B cell (primary cell): ENCODE results near the gene IL26. TPM values are rescaled to one million over a fixed set of nuclear protein-coding genes. Genes with fewer than 3 reads are reported as not detected.
A peak's percentile ranks its signal among the peaks of the same experiment; 100 is the strongest.
"Not testable (repeated sequence)": the region's sequence is repeated elsewhere in the genome, so short reads cannot be mapped to it uniquely, and the experiment has no call there.

Source experiments
- ATAC-seq: fragments of 200-7000 bp; cut with Tn5 transposase; one replicate; pipeline ENCODE4 v1.10.0; 2021; ENCODE audit warnings: low read depth, mild to moderate bottlenecking, moderate number of reproducible peaks, moderate library complexity
- CTCF ChIA-PET: fragments of 350-600 bp; sonication (Branson Sonifier 250); formaldehyde crosslinking; loops from one replicate; lab custom pipeline; 2021; ENCODE audit warnings: antibody characterized with exemption, inconsistent platforms; lab: Charles Lee
- POLR2A ChIA-PET: fragments of 350-600 bp; sonication (Branson Sonifier 250); formaldehyde crosslinking; loops from one replicate; lab custom pipeline; 2021; ENCODE audit warnings: antibody characterized with exemption; lab: Charles Lee
- DNase-seq: peaks from one replicate; pipeline ENCODE4 v3.0.0; 2013
- H2AFZ ChIP-seq: 2 replicates; pipeline ENCODE4 v1.6.1; 2012; ENCODE audit warnings: mild to moderate bottlenecking, low read depth, low read length; ENCODE audit not compliant: insufficient read depth, poor library complexity, severe bottlenecking
- H3K27ac ChIP-seq, 2 donors: 1 replicate in 1 of 2; 2 replicates in 1 of 2; pipeline ENCODE4 v1.5.1; 2012 to 2013; ENCODE audit warnings: low read length in 2 of 2, mild to moderate bottlenecking in 2 of 2, moderate library complexity in 1 of 2
- H3K27me3 ChIP-seq, 4 experiments: fragments of 200-600 bp in 1 of 4; sonication (generic) in 1 of 4; replicated peaks in 1 of 4; 1 replicate in 2 of 4; 2 replicates in 2 of 4; pipeline versions ENCODE4 v1.6.1 to v1.7.0; 2013 to 2016; ENCODE audit warnings: low read length in 3 of 4, mild to moderate bottlenecking in 2 of 4, mixed read lengths in 1 of 4, moderate library complexity in 1 of 4; ENCODE audit not compliant: insufficient read depth in 4 of 4, control insufficient read depth in 3 of 4; ENCODE audit errors: control extremely low read depth in 1 of 4
- H3K36me3 ChIP-seq, 2 experiments: replicated peaks in 1 of 2; 1 replicate in 1 of 2; 2 replicates in 1 of 2; pipeline versions ENCODE4 v1.6.1 to v1.7.1; 2013; ENCODE audit warnings: low read length in 1 of 2; ENCODE audit not compliant: insufficient read depth in 2 of 2, control insufficient read depth in 1 of 2; ENCODE audit errors: control extremely low read depth in 1 of 2, extremely low read depth in 1 of 2
- H3K4me1 ChIP-seq, 2 donors: fragments of 200-600 bp in 1 of 2; sonication (generic) in 1 of 2; 1 replicate in 1 of 2; 2 replicates in 1 of 2; pipeline versions ENCODE4 v1.5.1 to v1.6.1; 2013 to 2017; ENCODE audit warnings: low read length in 2 of 2; ENCODE audit not compliant: control insufficient read depth in 2 of 2, insufficient read depth in 2 of 2
- H3K4me2 ChIP-seq: replicated peaks from 2 replicates; pipeline ENCODE3; 2012; ENCODE audit warnings: mild to moderate bottlenecking, low read depth, low read length; ENCODE audit not compliant: poor library complexity, severe bottlenecking
- H3K4me3 ChIP-seq, 5 experiments: fragments of 200-600 bp in 1 of 5; sonication (generic) in 1 of 5; 1 replicate in 3 of 5; 2 replicates in 2 of 5; pipeline versions ENCODE4 v1.5.1 to v1.7.0; 2011 to 2016; ENCODE audit warnings: low read length in 4 of 5, mild to moderate bottlenecking in 4 of 5, low read depth in 2 of 5, control low read depth in 1 of 5, moderate library complexity in 1 of 5; ENCODE audit not compliant: insufficient read depth in 1 of 5; ENCODE audit errors: control extremely low read depth in 1 of 5, extremely low read depth in 1 of 5
- H3K79me2 ChIP-seq: fragments of 200-600 bp; sonication (generic); one replicate; pipeline ENCODE4 v1.6.0; 2016; ENCODE audit warnings: low read length; ENCODE audit not compliant: control insufficient read depth, insufficient read depth
- H3K9ac ChIP-seq: fragments of 200-600 bp; sonication (generic); 2 replicates; pipeline ENCODE4 v1.6.1; 2017; ENCODE audit warnings: mild to moderate bottlenecking, low read length, moderate library complexity
- H3K9me3 ChIP-seq, 3 donors: one replicate each; pipeline versions ENCODE4 v1.6.1 to v1.7.1; 2013; ENCODE audit warnings: low read length in 2 of 3; ENCODE audit not compliant: control insufficient read depth in 2 of 3, insufficient read depth in 1 of 3; ENCODE audit errors: control extremely low read depth in 1 of 3
- H4K20me1 ChIP-seq: 2 replicates; pipeline ENCODE4 v1.6.0; 2012; ENCODE audit warnings: mild to moderate bottlenecking, low read length; ENCODE audit not compliant: insufficient read depth, control insufficient read depth, poor library complexity, severe bottlenecking
- H3K27ac Mint-ChIP-seq: one replicate; pipeline ENCODE4 v1.8.0; 2021; ENCODE audit warnings: mixed read lengths
- H3K27me3 Mint-ChIP-seq: one replicate; pipeline ENCODE4 v1.8.0; 2021; ENCODE audit warnings: mixed read lengths
- H3K4me1 Mint-ChIP-seq: one replicate; pipeline ENCODE4 v1.8.0; 2021; ENCODE audit warnings: mixed read lengths
- H3K4me3 Mint-ChIP-seq: one replicate; pipeline ENCODE4 v1.8.0; 2021; ENCODE audit warnings: mixed read lengths
- H3K9me3 Mint-ChIP-seq: one replicate; pipeline ENCODE4 v1.8.0; 2022; ENCODE audit warnings: mixed read lengths; ENCODE audit not compliant: insufficient read depth
- EZH2 ChIP-seq: IDR thresholded peaks from 2 replicates; pipeline ENCODE4 v1.6.1; 2012; ENCODE audit warnings: borderline replicate concordance, low read depth, mild to moderate bottlenecking, moderate library complexity, low read length; ENCODE audit not compliant: insufficient read depth, poor library complexity, severe bottlenecking
- WGBS: methylation state at CpG from one replicate; pipeline ENCODE4 v1.1.5; 2013; ENCODE audit warnings: missing lambda C conversion rate; ENCODE audit not compliant: insufficient coverage; 5-methylcytosine and 5-hydroxymethylcytosine counted together
- intact Hi-C: fragments of 100-400 bp; cut with micrococcal nuclease; formaldehyde crosslinking; loops from one replicate; pipeline ENCODE4 v1.10.0; 2022
- polyA plus RNA-seq: library from polyadenylated mRNA; depleted of rRNA; stranded (reverse); fragments of >200 nt; gene quantifications from 2 replicates; pipeline ENCODE4 v1.2.3, GENCODE V29; 2012
- total RNA-seq, 2 donors: library from RNA; stranded (reverse); fragments of 120-200 nt in 1 of 2; gene quantifications; 1 replicate in 1 of 2; 2 replicates in 1 of 2; pipeline versions ENCODE4 v1.2.3 to v1.2.4, GENCODE V29; 2013 to 2022
- TF ChIP-seq, protein P1 (sequence below): fragments of 200-600 bp; IDR thresholded peaks from one replicate; pipeline ENCODE4 v1.8.0; 2022; ENCODE audit warnings: antibody characterized with exemption, mild to moderate bottlenecking

The IL26 gene
- total and polyA plus RNA-seq, 2 donors (not counting 1 experiment from before 2014, with no cell fraction given), result not detected

DNA sequence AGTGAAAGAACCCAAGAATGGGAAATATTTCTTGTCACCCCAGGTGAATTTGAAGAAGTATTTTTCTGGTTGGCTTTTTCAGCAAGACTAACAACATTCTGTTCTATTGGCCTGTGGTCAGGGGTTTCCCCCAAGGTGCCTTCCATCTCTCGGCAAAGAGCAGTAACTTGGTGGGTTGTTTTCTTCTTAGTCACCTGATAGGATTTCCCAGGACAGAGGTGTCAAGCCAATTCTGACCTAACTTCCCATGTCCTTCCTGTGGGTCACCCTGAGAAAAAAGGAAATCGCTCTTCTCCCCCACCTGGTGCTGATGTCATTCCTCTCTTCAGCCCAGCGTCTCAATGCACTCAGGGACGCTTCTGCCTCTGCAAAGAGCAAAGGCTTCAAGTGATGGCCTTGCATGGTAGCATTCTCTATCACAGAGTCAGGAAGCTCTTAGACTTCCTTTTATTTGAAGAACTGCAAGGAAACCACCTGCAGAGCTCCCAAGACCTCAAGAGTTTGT lies 50.0 kb downstream of the IL26 start:
- Histone ChIP-seq H3K79me2 (no peaks in the 10 kb centered on the region), H3K9ac (peak overlapping the region; percentile 51), H4K20me1 (no peaks in the 10 kb centered on the region), H3K27me3 (no peaks in the 10 kb centered on the region), H3K4me3 (peak overlapping the region in 4 of 5 experiments; percentile 27 to 54 (median 50)), H3K4me2 (peak overlapping the region; percentile 72), H3K27ac (peak overlapping the region; percentile 78 to 85), H2AFZ (peak overlapping the region; percentile 69), H3K36me3 (no peaks in the 10 kb centered on the region), H3K9me3 (no peaks in the 10 kb centered on the region), H3K4me1 (peaks cover 15 to 18% of the 10 kb centered on the region in 2 donors)
- H3K27me3 Mint-ChIP-seq, result no peaks in the 10 kb centered on the region
- peak overlapping the region; percentile 87 for H3K27ac Mint-ChIP-seq
- 0% methylated on average over 3 of the region's 4 CpGs for WGBS
- ChIA-PET CTCF (interaction anchor here (1.1 kb wide), 1 partner anchor 820 kb away, joined by 4 read pairs; no protein-coding TSS in a partner anchor), POLR2A (no interaction called here)
- TF ChIP-seq, protein P1, sequence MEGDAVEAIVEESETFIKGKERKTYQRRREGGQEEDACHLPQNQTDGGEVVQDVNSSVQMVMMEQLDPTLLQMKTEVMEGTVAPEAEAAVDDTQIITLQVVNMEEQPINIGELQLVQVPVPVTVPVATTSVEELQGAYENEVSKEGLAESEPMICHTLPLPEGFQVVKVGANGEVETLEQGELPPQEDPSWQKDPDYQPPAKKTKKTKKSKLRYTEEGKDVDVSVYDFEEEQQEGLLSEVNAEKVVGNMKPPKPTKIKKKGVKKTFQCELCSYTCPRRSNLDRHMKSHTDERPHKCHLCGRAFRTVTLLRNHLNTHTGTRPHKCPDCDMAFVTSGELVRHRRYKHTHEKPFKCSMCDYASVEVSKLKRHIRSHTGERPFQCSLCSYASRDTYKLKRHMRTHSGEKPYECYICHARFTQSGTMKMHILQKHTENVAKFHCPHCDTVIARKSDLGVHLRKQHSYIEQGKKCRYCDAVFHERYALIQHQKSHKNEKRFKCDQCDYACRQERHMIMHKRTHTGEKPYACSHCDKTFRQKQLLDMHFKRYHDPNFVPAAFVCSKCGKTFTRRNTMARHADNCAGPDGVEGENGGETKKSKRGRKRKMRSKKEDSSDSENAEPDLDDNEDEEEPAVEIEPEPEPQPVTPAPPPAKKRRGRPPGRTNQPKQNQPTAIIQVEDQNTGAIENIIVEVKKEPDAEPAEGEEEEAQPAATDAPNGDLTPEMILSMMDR, result no peak
- no peak for TF ChIP-seq EZH2
- peaks cover 23% of the 10 kb centered on the region for H3K4me1 Mint-ChIP-seq
- DNase-seq (peak; percentile 83), ATAC-seq (peak; percentile 92)
- H3K9me3 Mint-ChIP-seq, result no peaks in the 10 kb centered on the region
- intact Hi-C loops, result no loop called here
- peak overlapping the region; percentile 74 for H3K4me3 Mint-ChIP-seq

DNA sequence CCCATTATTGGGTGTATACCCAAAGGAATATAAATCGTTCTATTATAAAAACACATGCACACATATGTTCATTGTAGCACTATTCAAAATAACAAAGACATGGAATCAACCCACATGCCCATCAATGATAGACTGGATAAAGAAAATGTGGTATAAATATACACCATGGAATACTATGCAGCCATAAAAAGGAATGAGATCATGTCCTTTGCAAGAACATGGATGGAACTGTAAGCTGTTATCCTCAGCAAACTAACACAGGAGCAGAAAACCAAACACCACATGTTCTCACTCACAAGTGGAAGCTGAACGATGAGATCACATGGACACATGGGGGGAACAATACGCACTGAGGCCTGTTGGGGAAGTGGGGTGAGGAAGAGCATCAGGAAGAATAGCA lies 50.8 kb downstream of the IL26 start:
- H3K79me2 ChIP-seq, intact Hi-C loops, H3K27me3 Mint-ChIP-seq, DNase-seq, H3K9ac ChIP-seq, H3K9me3 ChIP-seq, H3K9me3 Mint-ChIP-seq, ATAC-seq, H4K20me1 ChIP-seq, H3K27me3 ChIP-seq, H3K36me3 ChIP-seq, H2AFZ ChIP-seq, POLR2A ChIA-PET, CTCF ChIA-PET: not testable (repeated sequence)
- peak overlapping the region; percentile 78 to 85 for H3K27ac ChIP-seq
- whole genome bisulfite sequencing, result no CpG with 5 or more reads among the region's 3 CpGs
- H3K27ac Mint-ChIP-seq, result peak overlapping the region; percentile 66
- H3K4me3 Mint-ChIP-seq, result peak overlapping the region; percentile 44
- H3K4me1 Mint-ChIP-seq, result peaks cover 23% of the 10 kb centered on the region
- H3K4me2 ChIP-seq, result peak overlapping the region; percentile 72
- peaks cover 13 to 18% of the 10 kb centered on the region in 2 donors for H3K4me1 ChIP-seq
- H3K4me3 ChIP-seq, result peak overlapping the region in 1 of 5 experiments; percentile 54
